ENCODE data around the gene THSD7A. TPM values are rescaled to one million over a fixed set of nuclear protein-coding genes. Genes with fewer than 3 reads are reported as not detected.

THSD7A gene
- total RNA-seq, 1 donor from 2014 or later: 0.28 TPM

DNA sequence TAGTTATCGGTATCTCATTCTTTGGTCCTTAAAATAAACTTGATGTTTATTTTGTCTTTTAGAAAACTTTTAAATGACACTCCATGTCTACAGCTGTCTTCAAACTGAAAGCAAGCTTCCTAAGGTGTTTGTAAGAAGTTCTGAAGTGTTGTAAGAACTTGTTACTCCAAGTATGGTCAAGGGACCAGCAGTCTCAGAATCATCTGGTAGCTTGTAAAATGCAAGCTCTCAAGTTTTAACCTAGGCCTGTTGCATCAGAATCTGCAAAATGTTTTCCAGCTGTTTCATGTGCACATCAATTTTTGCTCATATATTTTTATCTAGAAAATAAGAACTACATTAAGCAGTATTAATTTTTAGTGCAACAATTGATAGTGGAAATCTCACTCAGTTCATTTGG is 104.1 kb downstream of the THSD7A start:
- H3K27ac ChIP-seq: no peak overlapping the region
- no peak for DNase-seq (ENCODE audit: low spot score)
- H3K36me3 ChIP-seq: no peaks in the 10 kb centered on the region
- H3K4me3 ChIP-seq: no peak overlapping the region
- H3K27ac Mint-ChIP-seq: no peak overlapping the region
- no peaks in the 10 kb centered on the region for H3K27me3 Mint-ChIP-seq (ENCODE audit: insufficient read depth, low read depth)
- H3K27me3 ChIP-seq: no peaks in the 10 kb centered on the region
- no peaks in the 10 kb centered on the region for H3K9me3 ChIP-seq (ENCODE audit: low read depth)
- no peaks in the 10 kb centered on the region for H3F3A ChIP-seq (ENCODE audit: low read depth)
- no peak overlapping the region for H3K4me2 ChIP-seq
- no peak overlapping the region for H2AFZ ChIP-seq (replicated peaks)
- H3K9ac ChIP-seq: no peak overlapping the region
- no peaks in the 10 kb centered on the region for H3K9me3 Mint-ChIP-seq
- no peaks in the 10 kb centered on the region for H3K36me3 Mint-ChIP-seq
- no peak overlapping the region for H3K4me3 Mint-ChIP-seq
- TF ChIP-seq, protein P1, sequence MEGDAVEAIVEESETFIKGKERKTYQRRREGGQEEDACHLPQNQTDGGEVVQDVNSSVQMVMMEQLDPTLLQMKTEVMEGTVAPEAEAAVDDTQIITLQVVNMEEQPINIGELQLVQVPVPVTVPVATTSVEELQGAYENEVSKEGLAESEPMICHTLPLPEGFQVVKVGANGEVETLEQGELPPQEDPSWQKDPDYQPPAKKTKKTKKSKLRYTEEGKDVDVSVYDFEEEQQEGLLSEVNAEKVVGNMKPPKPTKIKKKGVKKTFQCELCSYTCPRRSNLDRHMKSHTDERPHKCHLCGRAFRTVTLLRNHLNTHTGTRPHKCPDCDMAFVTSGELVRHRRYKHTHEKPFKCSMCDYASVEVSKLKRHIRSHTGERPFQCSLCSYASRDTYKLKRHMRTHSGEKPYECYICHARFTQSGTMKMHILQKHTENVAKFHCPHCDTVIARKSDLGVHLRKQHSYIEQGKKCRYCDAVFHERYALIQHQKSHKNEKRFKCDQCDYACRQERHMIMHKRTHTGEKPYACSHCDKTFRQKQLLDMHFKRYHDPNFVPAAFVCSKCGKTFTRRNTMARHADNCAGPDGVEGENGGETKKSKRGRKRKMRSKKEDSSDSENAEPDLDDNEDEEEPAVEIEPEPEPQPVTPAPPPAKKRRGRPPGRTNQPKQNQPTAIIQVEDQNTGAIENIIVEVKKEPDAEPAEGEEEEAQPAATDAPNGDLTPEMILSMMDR (IDR thresholded peaks at IDR 0.05): no peak
- no peak for TF ChIP-seq EZH2 (IDR thresholded peaks at IDR 0.05)
- no peak for TF ChIP-seq EZH2phosphoT487 (IDR thresholded peaks at IDR 0.05)
- H3K79me2 ChIP-seq (ENCODE audit: low read depth): no peaks in the 10 kb centered on the region
- H4K20me1 ChIP-seq (ENCODE audit: low read depth): no peaks in the 10 kb centered on the region
- H3K4me1 Mint-ChIP-seq: no peaks in the 10 kb centered on the region
- no peaks in the 10 kb centered on the region for H3K4me1 ChIP-seq

DNA sequence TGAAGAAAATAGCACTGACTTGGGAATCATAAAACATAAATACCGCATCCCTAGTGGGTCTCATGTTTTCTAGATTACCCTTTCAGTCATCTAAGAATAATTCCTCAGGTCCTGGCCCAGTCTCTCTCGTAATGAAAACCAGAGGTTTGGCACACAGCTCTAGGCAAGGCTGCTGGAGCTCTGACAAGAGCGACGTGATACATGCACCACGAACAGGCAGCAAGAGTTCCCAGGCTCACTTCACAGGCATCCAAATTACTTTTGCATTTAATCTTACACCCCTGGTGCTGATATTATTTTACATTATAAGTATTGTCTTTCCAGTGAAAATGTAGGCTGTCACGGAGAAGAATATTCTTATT is 105.2 kb downstream of the THSD7A start:
- no peaks in the 10 kb centered on the region for H3K27me3 Mint-ChIP-seq (ENCODE audit: insufficient read depth, low read depth)
- H3K4me1 Mint-ChIP-seq: no peaks in the 10 kb centered on the region
- no peaks in the 10 kb centered on the region for H3K79me2 ChIP-seq (ENCODE audit: low read depth)
- no peak overlapping the region for H3K9ac ChIP-seq
- H3F3A ChIP-seq (ENCODE audit: low read depth): no peaks in the 10 kb centered on the region
- no peaks in the 10 kb centered on the region for H3K9me3 Mint-ChIP-seq
- no peaks in the 10 kb centered on the region for H4K20me1 ChIP-seq (ENCODE audit: low read depth)
- no peak overlapping the region for H3K27ac ChIP-seq
- H3K4me2 ChIP-seq: no peak overlapping the region
- H3K4me3 ChIP-seq: no peak overlapping the region
- H3K4me1 ChIP-seq: no peaks in the 10 kb centered on the region
- H3K9me3 ChIP-seq (ENCODE audit: low read depth): no peaks in the 10 kb centered on the region
- H2AFZ ChIP-seq (replicated peaks): peak overlapping the region; percentile 65
- H3K36me3 ChIP-seq: no peaks in the 10 kb centered on the region
- no peak overlapping the region for H3K4me3 Mint-ChIP-seq
- H3K27me3 ChIP-seq: no peaks in the 10 kb centered on the region
- no peak for TF ChIP-seq EZH2 (IDR thresholded peaks at IDR 0.05)
- TF ChIP-seq, protein P1 (IDR thresholded peaks at IDR 0.05): no peak
- no peak for TF ChIP-seq EZH2phosphoT487 (IDR thresholded peaks at IDR 0.05)
- peak; percentile 9 for DNase-seq (ENCODE audit: low spot score)
- H3K27ac Mint-ChIP-seq: no peak overlapping the region
- H3K36me3 Mint-ChIP-seq: no peaks in the 10 kb centered on the region

DNA sequence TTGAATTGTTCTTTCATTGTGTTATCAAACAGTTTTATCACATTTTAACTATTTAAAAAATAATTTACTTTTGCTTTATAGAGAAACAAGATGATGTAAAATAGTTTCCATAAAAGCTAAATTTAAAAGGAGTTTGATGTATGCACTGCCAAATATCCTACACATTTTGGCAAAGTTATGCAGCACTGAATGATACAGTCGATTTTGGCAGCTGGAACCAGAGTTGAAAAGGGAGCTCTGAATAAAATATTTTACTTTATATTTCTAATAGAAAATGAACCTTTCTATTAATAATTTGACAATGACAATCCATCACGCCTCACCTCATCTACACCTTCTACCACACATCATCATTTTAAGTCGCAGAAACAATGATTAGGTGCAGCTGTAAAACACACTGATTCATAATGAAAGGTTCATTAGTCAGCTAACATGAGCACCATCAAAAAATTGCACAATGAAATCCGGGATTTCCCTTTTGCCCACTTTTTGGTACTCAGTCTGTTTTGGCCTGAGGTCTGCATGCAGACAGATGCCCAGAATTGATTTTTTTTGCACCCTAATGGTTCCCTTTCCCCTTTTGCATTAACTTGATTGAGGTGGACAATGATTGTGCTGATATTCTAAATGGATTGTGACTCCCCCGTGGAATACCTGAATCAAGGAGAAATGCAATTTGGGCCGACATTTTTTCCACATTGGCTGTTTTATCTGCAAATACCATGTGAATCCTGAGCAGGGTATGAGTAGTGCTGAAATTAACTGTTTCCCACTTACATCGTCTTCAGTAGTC is 105.8 kb downstream of the THSD7A start:
- no peaks in the 10 kb centered on the region for H3F3A ChIP-seq (ENCODE audit: low read depth)
- H3K79me2 ChIP-seq (ENCODE audit: low read depth): no peaks in the 10 kb centered on the region
- H3K4me3 ChIP-seq: no peak overlapping the region
- no peak overlapping the region for H3K9ac ChIP-seq
- H3K4me1 Mint-ChIP-seq: no peaks in the 10 kb centered on the region
- H3K4me2 ChIP-seq: no peak overlapping the region
- no peaks in the 10 kb centered on the region for H3K36me3 Mint-ChIP-seq
- no peaks in the 10 kb centered on the region for H3K27me3 Mint-ChIP-seq (ENCODE audit: insufficient read depth, low read depth)
- TF ChIP-seq EZH2 (IDR thresholded peaks at IDR 0.05) (no peak), EZH2phosphoT487 (IDR thresholded peaks at IDR 0.05) (no peak)
- TF ChIP-seq, protein P1 (IDR thresholded peaks at IDR 0.05): no peak
- H3K4me3 Mint-ChIP-seq: no peak overlapping the region
- H3K9me3 ChIP-seq (ENCODE audit: low read depth): no peaks in the 10 kb centered on the region
- H3K4me1 ChIP-seq: no peaks in the 10 kb centered on the region
- no peak for DNase-seq (ENCODE audit: low spot score)
- no peak overlapping the region for H3K27ac ChIP-seq
- no peaks in the 10 kb centered on the region for H4K20me1 ChIP-seq (ENCODE audit: low read depth)
- no peaks in the 10 kb centered on the region for H3K27me3 ChIP-seq
- no peak overlapping the region for H3K27ac Mint-ChIP-seq
- H2AFZ ChIP-seq (replicated peaks): peak overlapping the region; percentile 65
- no peaks in the 10 kb centered on the region for H3K36me3 ChIP-seq
- H3K9me3 Mint-ChIP-seq: no peaks in the 10 kb centered on the region

All from neural progenitor cell (in vitro differentiated cells).